ENCODE measurements around the gene KCNQ1OT1.

- TF ChIP-seq CTCF (IDR thresholded peaks at IDR 0.05; ENCODE audit: low read depth, low read length) (no peak), EZH2phosphoT487 (IDR thresholded peaks at IDR 0.05; ENCODE audit: low read depth) (no peak)
These were observed 48.4 kb upstream of the KCNQ1OT1 start for GRCh38 chr11:2748061-2748813.

Measured in OCI-LY3 (cell line).